C4-2B (cell line): ENCODE measurements around the gene IDUA.

ENCODE experiments used
- H3K27ac ChIP-seq: fragments of 450-650 bp; 2 replicates; pipeline ENCODE4 v1.5.1; 2017
- ZFX ChIP-seq: fragments of 450-650 bp; IDR thresholded peaks from 2 replicates; pipeline ENCODE4 v1.6.1; 2017
- TF ChIP-seq, protein P1 (sequence below): fragments of 450-650 bp; conservative IDR thresholded peaks from 2 replicates; pipeline ENCODE4 v1.5.1; 2017; ENCODE audit warnings: mild to moderate bottlenecking

Gene IDUA

GRCh38 chr4:957231-957580 lies 29.6 kb upstream of the IDUA start:
- H3K27ac ChIP-seq = no peak overlapping the region
- no peak for TF ChIP-seq ZFX

DNA sequence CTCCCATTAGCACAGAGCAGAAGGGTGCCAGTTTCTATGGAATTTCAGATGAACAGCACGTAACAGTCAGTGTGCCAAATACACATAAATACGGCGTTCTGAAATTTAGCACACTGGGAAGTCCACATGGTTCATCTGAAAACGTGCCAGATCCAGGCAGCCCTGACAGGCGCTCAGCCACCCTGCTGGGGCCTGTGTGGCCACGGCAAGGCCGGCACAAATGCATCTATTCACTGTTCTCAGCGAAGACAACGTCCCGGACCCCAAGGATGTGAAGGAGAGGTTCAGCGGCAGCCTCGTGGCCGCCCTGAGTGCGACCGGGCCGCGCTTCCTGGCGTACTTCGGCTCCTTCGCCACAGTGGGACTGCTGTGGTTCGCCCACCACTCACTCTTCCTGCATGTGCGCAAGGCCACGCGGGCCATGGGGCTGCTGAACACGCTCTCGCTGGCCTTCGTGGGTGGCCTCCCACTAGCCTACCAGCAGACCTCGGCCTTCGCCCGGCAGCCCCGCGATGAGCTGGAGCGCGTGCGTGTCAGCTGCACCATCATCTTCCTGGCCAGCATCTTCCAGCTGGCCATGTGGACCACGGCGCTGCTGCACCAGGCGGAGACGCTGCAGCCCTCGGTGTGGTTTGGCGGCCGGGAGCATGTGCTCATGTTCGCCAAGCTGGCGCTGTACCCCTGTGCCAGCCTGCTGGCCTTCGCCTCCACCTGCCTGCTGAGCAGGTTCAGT lies 29.1 kb upstream of the IDUA start:
- TF ChIP-seq, protein P1, sequence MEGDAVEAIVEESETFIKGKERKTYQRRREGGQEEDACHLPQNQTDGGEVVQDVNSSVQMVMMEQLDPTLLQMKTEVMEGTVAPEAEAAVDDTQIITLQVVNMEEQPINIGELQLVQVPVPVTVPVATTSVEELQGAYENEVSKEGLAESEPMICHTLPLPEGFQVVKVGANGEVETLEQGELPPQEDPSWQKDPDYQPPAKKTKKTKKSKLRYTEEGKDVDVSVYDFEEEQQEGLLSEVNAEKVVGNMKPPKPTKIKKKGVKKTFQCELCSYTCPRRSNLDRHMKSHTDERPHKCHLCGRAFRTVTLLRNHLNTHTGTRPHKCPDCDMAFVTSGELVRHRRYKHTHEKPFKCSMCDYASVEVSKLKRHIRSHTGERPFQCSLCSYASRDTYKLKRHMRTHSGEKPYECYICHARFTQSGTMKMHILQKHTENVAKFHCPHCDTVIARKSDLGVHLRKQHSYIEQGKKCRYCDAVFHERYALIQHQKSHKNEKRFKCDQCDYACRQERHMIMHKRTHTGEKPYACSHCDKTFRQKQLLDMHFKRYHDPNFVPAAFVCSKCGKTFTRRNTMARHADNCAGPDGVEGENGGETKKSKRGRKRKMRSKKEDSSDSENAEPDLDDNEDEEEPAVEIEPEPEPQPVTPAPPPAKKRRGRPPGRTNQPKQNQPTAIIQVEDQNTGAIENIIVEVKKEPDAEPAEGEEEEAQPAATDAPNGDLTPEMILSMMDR = no peak
- TF ChIP-seq ZFX = no peak

GRCh38 chr4:958314-958665 lies 28.6 kb upstream of the IDUA start:
- H3K27ac ChIP-seq = no peak overlapping the region
- TF ChIP-seq ZFX = no peak
- TF ChIP-seq, protein P1 = no peak

More for the DNA sequence above, 29.1 kb upstream of the IDUA start:
- no peak overlapping the region for H3K27ac ChIP-seq

DNA sequence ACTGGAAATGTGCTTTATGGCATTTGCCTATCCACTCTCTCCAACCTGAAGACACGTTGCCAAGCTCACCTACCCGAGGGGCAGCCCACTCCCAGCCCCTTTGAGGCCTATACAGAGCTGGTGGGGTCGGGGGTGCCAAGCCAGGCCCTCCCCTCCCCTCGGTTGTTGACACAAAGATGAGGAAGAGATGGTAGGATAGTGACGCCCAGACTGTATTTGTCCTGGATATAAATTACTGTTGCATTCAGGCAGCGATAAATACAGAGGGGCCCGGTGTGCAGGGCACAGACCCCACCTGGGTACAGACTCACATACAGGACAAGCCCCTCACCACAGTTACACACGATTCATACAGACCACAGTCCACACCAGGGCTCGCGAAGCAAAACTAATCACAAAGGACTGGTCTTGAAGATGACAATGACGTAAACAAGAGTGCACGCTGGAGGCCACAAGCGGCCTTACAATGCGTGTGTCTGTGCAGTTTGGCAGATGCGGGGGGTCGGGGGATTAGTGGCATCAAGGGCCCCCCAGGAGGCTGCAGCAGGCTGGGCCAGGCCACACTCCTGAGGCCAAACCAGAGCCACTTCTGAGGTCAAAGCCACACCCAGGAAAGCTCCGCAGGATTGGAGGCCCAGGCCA lies 28.0 kb upstream of the IDUA start:
- TF ChIP-seq, protein P1 = no peak
- TF ChIP-seq ZFX = no peak
- H3K27ac ChIP-seq = no peak overlapping the region

DNA sequence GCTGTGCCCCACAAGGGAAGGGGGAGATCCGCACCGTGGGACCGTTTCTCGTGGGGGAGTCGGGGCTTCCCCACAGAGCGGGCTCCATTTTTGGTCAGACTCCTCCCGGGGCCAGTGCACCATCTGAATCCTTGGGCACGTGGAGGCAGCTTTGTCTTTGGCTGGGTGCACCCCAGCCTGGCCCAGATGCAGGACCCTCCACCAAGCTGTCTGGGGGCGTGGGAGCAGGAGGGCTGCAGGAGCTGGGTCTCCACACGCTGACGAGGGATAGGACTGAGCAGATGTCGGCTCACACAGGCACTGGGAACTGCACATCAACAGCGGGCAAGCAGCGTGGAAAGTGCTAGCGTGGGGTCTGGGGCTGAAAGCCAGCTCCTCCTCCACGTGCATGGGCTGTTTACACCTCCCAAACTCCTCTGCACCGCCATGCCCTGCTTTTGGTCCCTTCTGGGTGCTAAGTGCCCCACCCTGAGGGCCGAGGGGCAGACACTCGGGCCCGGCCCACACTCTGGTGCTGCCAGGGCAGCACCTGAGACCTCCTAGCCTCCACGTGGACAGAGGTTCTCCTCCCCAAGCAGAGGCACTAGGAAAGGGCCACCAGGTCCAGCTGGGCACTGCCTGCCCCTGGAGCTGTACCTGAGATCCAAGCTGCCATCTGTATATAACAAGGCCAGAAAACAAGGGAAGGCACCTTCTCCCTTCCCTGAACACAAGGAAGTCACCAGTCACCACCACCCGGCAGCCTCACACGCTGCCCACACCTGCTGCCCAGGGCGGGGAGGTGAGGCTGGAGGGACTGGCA lies 27.3 kb upstream of the IDUA start:
- H3K27ac ChIP-seq = no peak overlapping the region
- TF ChIP-seq, protein P1 = no peak
- no peak for TF ChIP-seq ZFX

DNA sequence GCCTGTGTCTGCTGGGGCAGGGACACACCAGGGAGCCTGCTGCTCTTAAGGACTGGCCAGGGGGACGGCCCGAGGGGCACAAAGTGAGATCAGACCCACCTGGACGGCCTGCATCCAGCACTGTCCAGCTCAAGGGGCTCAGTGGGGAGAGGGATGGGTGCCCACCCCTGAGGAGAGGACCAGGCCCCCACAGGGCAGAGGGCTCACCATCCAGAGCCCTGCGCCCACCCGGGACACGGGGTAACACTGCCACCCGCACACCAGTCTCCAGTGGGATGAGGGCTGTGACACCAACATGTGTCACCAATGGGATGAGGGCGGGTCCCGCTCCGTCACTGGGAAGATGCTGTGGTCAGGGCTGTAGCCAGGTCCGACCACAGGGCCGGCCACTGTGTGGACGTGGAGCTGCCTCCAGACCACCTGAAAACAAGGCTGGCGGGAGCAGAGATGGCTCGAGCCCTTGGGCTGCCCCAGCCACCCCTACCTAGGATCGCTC lies 26.7 kb upstream of the IDUA start:
- no peak overlapping the region for H3K27ac ChIP-seq
- TF ChIP-seq ZFX = no peak

GRCh38 chr4:960636-961350 lies 26.1 kb upstream of the IDUA start:
- H3K27ac ChIP-seq = no peak overlapping the region
- TF ChIP-seq, protein P1 = no peak
- no peak for TF ChIP-seq ZFX
